Endothelial cell of umbilical vein (primary cell): ENCODE results near the gene KRT81.

Source experiments
- MAX ChIP-seq: IDR thresholded peaks from 2 replicates; pipeline ENCODE4 v1.6.1; 2011; ENCODE audit not compliant: insufficient read depth, insufficient read length
- POLR2AphosphoS5 ChIP-seq: IDR thresholded peaks from 2 replicates; pipeline ENCODE4 v1.6.1; 2012; ENCODE audit warnings: low read depth, mild to moderate bottlenecking, control low read depth, low read length, moderate library complexity; ENCODE audit not compliant: insufficient read depth

GRCh38 chr12:52296572-52297215 is 5.4 kb upstream of the KRT81 start:
- TF ChIP-seq POLR2AphosphoS5 (no peak), MAX (no peak)
